ENCODE measurements around the gene CTAGE6.
"Not testable (repeated sequence)": the region's sequence is repeated elsewhere in the genome, so short reads cannot be mapped to it uniquely, and the experiment has no call there.

- not testable (repeated sequence) for TF ChIP-seq CTCF, POLR2A (IDR thresholded peaks at IDR 0.05)
Measured at GRCh38 chr7:143765678-143766077, 8.2 kb upstream of the CTAGE6 start.
